ENCODE measurements around the gene SAE1. TPM values are rescaled to one million over a fixed set of nuclear protein-coding genes. Genes with fewer than 3 reads are reported as not detected.

The SAE1 gene
- total RNA-seq, 1 experiment from 2014 or later: 179 TPM

DNA sequence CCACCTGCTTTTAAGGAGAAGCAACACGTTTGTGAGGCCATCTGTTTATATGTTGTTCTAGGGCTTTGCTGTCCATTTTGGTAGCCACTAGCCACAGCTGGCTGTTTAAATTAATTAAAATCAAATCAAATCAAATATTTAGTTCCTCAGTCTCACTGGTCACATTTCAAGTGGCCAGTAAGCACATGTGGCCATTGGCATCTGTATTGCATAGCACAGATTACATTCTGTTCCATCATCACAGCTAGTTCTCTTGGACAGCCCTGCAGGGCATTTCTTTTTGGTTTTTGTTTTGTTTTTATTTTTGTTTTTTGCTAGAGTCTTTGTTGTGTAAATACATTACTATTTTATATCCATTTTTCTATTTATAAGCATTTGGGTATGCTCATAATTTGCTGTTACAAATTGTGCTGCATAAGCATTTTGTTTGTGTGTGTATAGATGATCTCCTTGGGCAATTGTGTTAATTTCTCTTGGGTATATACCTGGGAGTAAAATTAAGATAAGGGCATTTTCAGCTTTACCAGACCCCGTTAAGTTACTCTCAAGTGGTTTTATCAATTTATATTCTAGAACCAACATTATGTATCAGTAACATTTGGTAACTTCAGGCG, 31.3 kb downstream of the SAE1 start:
- no peak for DNase-seq (ENCODE audit: low spot score)

DNA sequence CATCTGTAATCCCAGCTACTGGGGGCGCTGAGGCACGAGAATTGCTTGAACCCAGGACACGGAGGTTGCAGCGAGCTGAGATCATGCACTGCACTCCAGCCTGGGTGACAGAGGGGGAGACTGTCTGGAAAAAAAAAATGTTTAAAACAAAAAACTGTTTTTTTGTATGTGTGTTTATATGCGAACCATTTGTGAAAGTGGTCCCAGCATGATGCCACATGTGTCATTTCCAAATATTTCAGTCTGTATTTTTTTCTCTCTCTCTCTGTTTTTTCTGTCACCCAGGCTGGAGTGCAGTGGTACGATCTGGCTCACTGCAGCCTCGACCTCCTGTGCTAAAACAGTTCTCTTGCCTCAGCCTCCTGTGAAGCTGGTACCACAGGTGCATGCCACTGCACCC, 37.4 kb downstream of the SAE1 start:
- DNase-seq (ENCODE audit: low spot score): no peak

DNA sequence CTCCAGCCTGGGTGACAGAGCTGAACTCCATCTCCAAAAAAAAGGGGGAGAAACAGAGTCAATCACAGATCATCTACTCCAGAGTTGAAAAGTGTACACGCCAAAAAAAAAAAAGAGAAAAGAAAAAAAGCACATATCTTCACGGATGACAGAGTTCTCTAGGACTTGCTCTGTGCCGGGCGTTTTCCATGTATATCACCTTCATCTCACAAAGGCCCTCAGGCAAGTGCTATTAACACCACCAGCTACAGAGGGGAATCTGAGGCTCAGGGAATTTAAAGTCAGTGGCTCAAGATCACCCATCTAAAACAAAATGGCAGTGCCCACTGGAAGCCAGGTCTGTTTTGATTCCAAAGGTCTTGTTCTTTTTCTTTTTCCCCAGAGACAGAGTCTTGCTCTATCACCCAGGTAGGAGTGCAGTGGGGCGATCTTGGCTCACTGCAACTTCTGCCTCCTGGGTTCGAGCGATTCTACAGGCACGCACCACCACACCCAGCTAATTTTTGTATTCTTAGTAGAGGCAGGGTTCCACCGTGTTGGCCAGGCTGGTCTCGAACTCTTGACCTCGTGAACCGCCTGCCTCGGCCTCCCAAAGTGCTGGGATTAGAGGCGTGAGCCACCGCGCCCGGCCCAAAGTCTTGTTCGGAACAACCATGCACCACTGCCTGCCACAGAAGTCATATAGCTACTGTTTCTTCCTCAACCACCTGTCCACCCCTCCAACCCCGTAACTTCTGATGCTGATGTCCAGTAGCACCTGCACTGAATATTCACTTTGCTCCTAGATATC, 42.2 kb downstream of the SAE1 start:
- no peak for DNase-seq (ENCODE audit: low spot score)

DNA sequence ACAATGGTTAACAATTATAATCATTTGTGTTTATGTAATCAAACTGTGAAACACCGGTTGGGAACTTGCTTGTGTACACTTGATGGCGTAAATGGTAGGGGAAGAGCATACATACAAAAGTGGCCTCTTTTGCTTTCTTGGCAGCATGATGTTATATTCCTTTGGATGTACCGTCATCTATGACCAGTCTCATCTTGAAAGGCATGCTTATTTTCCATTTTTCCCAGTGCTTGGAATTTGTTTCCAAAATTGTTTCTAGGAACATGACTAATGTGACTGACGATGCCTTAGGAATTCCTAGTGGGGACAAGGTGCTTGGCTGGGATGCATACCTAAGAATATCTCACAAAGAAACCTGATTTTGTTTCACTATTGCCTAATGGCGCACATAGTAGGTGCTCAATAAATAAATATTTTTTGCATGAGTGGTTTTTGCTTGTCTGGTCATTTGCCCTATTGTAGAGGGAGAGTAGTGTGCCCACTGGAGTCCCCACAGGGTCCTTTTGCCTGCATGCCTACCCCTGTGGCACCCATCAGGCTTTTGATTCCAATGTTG, 45.5 kb downstream of the SAE1 start:
- peak; percentile 41 for DNase-seq (ENCODE audit: low spot score)

DNA sequence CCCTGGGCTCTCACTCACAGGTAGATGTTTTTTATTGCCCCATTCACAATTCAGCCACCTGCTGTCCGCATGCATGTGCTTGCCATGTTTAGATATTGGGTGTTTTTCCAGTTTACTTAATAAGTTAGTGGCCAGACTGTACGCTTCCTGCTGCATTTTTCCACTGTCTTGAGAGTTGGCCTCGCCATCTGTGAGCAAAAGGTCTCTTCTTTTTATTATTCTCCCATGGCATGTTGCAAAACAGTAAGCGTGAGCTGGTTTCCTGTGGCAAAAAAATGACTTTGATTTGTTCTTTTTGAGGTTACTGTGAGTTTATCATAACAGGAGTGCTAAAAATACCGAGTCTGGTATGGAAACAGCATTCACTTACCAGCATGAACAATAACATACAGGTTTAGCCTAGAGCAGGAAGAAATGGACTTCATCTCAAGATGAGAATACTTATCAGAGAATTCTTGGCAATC, 46.0 kb downstream of the SAE1 start:
- peak; percentile 60 for DNase-seq (ENCODE audit: low spot score)

DNA sequence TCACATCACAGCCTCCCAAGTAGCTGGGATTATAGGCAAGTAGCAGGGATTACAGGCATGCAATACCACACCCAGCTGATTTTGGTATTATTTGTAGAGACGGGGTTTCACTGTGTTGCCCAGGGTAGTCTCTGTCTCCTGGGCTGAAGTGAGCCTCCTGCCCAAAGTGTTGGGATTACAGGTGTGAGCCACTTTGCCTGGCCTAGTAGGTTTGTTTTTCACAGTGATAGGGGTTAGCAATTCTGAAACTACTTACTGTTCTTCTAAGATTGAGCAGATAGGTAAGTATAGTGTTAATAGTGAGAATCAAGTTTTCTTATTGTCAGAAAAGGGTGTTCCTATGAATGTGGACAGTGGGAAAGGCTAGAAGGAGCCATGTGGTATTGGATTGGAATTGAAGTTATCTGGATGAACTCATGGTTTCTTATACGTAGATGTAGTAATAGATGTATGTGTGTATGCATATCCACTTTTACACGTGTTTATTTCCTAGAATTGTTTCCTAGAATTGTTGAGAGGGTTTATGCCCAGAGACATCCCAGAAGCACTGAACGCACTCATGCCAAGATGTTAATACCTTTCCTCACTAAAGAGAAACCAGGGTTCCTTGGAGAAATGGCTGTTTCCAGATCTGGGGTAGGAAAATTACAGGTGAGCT, 49.1 kb downstream of the SAE1 start:
- no peak for DNase-seq (ENCODE audit: low spot score)

DNA sequence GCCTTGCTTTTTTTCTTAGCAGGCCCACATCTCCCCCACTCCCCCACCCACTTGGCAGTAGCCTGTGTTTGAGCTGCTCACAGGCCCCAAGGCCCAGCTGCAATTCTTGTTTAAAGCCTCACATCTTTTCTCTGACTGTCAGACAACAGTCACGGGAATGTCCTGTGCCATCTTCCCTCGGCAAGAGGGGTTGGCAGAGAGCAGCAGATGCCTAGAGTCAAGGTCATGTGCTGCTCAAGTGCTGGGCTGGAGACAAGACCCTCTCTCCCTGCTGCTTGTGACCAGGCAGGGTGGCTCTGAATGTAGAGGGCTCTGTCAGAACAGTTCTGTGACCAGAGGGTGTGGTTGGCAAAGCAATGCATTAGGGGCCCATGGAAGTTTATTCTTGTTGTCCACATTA, 53.0 kb downstream of the SAE1 start:
- no peak for DNase-seq (ENCODE audit: low spot score)

DNA sequence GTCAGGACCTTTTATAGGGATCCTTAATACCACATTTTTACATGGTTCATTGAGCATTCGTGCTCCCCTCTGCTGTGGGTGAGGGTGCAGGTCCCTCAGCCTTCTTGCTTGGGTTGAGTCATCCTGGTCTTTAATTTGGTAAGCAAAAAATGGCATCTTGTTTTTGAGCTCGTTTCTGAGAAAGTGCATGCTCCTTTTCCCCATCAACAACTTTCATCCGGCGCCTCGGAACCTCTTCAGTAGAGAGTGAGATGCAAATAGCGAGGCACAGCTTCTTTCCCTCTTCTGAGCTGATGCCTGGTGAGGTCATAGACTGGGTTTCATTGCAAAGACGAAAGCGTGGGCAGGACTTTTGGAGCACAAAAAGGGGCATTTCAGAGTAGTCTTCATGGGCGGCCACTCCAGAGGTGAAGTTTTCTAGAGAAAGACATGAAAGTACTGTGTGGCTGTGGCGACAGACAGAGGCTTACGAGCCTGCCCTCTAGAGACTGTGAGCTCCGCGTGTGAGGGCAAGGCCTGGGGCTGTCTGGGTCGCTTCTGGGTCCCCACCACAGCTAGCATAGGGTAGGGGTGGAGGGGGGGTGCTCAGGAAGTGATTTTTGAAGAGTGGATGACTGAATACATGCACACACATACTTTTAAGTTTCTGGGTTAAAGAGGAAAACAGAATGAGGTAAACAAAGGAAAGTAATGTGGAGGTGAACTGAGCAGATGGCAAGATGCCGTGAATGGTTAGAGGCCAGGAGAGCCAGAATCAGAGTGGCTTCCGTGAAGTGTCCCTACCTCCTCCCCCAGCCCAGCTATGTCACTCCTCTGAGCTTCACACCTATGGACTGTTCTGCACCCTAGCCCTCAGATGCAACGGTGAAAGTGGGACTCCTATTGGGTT, 56.1 kb downstream of the SAE1 start:
- no peak for DNase-seq (ENCODE audit: low spot score)

DNA sequence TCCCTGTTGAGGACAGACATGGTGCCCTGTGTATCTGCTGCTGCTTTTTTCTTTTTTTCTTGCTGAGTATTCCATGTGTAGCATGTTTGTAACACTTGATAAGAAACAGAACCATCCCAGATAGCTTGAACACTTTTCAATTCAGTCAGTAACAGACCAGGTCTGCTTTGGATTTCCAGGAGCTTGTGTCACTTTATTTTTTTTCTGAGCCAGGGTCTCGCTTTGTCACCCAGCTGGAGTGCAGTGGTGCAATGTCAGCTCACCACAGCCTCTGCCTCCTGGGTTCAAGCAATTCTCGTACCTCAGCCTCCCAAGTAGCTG, 56.7 kb downstream of the SAE1 start:
- DNase-seq (ENCODE audit: low spot score): no peak

DNA sequence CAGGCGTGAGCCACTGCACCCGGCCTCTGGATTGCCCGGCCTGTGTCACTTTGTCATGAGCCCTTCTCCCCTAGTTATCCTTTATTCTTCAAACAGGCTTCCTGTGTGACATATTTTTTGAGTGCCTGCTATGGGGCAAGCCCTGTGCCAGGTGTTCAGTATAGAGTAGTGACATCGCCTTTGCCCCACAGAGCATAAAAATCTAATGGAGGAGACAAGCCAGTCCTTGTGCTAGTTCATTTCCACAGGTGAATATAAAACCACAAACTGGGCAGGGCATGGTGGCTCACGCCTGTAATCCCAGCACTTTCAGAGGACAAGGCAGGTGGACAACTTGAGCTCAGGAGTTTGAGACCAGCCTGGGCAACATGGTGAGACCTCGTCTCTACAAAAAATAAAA, 57.2 kb downstream of the SAE1 start:
- DNase-seq (ENCODE audit: low spot score): no peak

DNA sequence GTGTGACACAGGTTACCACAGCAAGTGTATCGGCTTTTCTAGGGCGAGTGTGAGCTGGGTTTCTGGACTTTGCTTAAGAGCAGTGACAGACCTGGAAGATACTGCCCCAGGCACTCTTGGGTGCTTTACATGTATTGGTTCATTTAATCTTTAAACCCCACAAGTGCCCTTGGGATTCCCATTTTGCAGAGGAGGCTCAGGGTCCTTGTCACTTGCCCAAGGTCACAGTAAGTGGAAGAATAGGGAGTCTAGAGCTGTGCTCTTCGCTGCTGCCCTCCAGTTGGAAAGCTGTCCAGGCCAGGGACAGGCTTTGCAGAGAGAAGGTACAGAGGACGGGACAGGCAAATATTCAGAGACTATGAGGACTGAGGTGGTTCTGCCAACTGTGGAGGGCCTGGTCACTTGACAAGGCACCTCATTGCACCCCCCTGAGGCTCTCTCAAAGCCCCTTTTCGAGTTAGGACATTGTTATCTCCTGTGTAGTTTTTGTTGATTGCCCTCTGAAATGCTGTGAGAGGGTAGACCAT, 57.9 kb downstream of the SAE1 start:
- no peak for DNase-seq (ENCODE audit: low spot score)

DNA sequence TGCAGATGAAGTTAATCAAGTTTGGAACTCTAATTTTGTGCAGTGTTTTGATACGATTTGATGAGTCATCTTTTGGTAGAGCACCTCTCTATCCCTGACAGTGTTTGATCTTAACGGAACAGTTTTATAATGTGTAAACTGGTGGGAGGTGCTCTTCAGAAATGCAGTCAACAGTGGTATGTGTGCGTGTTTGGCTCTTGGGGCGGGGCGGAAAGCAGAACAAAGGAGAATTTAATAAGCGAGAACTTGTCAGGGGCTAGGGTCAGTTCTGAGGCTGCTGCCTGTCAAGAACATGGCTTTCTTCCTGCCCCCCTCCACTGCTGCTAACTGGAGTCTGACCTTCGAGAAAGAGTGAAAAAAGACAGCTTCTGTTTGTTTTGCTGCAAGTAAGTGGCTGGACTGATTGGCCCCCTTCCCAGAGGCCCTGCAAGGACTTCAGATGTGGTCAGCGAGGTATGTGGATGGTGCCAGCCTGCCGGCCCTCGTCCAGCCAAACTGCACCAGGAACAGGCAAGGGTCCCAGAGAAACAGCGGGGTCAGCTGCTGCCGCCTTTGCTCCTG, 59.6 kb downstream of the SAE1 start:
- peak; percentile 81 for DNase-seq (ENCODE audit: low spot score)

DNA sequence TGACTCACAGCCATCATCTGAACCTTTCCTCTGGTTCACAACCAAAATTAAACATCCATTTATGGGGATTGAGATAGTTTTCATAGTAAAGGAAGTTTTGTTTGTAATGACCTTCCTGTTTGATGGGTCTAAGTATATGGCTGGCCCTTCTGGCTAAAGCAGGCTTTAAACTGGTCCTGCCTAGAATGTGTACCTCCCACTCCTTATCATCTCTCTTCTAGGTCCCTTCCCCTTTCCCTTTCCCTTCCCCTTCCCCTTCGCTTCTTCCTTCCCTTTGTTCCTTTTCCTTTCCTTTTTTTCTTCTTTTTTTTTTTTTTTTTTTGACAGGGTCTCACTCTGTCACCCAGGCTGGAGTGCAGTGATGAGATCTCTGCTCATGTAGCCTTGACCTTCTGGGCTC, 64.8 kb downstream of the SAE1 start:
- no peak for DNase-seq (ENCODE audit: low spot score)

DNA sequence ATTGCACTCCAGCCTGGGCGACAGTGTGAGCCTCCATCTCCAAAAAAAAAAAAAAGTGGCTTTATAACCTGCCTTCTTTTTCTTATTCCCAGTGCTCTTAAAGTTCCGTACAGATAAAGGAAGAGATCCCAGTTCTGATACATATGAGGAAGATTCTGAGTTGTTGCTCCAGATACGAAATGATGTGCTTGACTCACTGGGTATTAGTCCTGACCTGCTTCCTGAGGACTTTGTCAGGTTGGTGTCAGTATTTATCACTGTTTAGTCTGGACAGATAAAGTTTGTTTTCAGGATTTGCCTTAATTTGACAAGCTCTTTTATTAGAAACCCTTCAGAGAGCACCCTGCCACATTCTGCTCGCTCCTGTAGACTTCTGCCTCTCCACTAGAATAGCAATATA, 66.5 kb downstream of the SAE1 start:
- DNase-seq (ENCODE audit: low spot score): no peak

DNA sequence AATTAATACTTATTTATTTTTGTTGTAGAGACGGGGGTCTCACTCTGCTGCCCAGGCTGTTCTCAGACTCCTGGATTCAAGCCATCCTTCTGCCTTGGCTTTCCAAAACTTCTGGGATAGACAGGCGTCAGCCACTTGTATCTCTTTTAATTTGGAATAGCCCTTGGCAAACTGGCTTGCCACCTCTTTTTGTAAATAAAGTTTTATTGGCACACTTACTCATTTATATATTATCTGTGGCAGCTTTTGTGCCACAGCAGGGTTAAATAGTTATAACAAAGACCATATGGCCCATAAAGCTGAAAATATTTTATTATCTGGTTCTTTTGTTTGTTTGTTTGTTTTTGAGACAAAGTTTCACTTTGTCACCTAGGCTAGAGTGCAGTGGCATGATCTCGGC, 69.9 kb downstream of the SAE1 start:
- no peak for DNase-seq (ENCODE audit: low spot score)

DNA sequence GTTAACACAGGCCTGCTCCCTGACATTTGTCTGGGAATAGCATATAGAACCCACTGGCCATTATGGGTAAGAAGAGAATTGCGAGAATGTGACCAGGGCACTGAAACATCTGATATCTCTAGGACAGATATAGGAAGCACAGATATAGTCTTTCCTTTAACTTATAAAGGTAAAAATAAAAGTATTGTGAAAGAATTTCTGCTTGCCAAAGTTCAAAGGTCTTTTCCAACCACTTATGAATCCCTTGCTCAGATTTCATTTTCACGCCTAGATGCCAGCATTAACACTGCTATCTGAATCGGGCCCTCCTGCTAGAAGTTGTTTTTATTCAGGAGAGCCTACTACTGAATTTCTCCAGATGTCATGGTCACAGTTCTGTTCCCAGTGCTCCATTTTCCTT, 72.6 kb downstream of the SAE1 start:
- DNase-seq (ENCODE audit: low spot score): no peak

DNA sequence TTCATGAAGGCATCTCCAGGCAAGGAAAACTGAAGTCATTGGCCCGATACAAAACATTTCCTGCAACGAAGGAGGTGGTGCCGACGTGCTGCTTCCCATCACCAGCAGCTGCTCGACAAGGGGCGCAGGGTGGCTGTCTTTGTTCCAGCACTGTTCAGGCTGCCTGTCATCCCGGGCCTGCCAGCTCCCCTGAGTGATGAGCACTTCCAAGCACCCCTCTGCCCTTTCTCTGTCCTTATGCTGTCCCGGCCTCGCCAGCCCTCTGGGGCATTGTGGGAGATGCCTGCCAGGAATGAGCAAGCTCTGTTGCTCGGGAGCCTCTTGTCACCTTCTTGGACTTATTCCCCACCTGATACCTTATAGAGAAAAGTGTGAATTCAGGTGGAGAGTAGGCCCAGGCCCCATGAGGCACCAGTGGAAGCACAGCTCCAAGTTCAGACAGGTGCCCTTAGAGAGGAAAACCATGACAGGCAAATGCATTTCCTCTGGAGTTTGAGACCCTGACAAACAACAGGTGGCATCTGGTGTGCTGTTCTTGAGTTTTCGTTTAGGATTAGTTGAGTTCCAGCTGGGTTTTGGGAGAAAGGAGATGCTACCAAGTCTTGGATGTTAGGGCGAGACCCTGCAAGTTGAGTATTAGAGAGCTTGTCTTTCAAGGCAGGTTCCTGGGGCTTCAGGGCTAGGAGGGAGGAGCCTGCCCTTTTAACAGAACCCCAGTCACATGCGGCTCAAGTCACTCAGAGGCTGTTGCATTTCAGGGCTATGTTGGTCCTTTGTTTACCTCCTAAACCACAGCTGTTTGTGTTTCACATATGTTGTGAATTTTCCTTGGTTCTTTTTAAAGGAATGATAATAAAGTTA, 78.9 kb downstream of the SAE1 start:
- DNase-seq (ENCODE audit: low spot score): no peak

DNA sequence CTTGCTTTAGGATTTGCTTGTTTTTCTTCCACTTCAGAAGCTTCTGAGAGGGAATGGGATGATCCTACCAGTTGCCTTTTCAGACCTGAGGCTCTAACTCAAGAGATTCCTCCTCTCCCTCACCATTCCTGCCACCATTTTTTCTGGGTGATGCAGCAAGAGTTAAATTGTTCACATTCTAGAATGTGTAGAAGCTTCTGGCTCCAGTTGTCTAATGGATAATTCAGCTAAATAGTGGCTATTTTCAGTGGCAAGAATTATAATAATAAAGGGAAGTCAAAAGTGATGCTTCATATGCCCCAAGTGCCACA, 79.5 kb downstream of the SAE1 start:
- no peak for DNase-seq (ENCODE audit: low spot score)

DNA sequence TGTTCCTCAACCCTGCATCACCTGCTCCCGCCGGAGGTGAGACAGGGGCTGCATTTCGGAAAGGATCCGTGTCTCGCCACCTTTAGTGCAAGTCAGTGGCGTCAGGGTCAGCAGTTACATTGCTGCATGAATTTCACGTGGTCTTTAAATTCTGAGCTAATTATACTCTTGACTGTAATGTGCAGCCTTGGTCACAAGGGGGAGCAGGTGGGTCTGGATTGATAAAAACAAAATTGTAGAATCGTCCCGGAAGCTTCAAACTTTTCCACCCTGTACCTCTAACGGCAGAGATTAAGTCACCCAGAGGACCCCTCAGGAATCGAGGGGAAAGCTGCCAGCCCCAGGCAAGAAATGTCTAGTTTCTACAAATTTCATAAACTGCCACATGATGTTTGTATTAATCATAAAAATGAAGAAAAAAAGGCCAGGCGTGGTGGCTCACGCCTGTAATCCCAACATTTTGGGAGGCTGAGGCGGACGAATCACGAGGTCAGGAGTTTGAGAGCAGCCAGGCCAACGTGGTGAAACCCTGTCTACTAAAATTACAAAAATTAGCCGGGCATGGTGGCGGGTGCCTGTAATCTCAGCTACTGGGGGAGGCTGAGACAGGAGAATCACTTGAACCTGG, 80.2 kb downstream of the SAE1 start:
- DNase-seq (ENCODE audit: low spot score): peak; percentile 59

DNA sequence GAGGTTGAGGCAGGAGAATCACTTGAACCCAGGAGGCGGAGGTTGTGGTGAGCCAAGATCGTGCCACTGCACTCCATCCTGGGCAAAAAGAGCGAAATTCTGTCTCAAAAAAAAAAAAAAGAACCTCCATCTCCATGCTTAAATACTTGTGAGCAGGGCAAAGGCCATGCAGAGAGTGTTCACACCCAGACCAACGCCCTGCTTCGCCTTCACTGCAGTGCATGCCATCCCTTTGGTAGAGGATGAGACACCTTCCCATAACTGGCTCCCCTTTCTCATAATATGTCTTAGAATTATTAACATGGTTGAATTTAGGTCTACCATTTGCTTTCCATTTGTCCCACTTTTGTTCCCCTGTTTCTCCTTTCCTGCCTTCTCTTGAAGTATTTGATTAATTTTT, 84.9 kb downstream of the SAE1 start:
- DNase-seq (ENCODE audit: low spot score): no peak

Measured in A172 (cell line).